Panc1 (cell line): Measurements from ENCODE around the gene RGS10. TPM values are rescaled to one million over a fixed set of nuclear protein-coding genes. Genes with fewer than 3 reads are reported as not detected.

Experiments used
- ATAC-seq: fragments of 200-7000 bp; cut with Tn5 transposase; 2 replicates; pipeline ENCODE4 v1.9.1; 2020; ENCODE audit warnings: mild to moderate bottlenecking, moderate library complexity
- BruUV-seq: library from RNA; stranded (reverse); fragments of 400-500 nt; replicated peaks from 2 replicates; lab custom pipeline; 2021; lab: Mats Ljungman, UMichigan
- CTCF ChIA-PET: fragments of 300-600 bp; sonication (Branson Sonifier 250); formaldehyde crosslinking; loops from one replicate; lab custom pipeline; 2022; ENCODE audit warnings: antibody characterized with exemption; lab: Charles Lee
- POLR2A ChIA-PET: fragments of 300-600 bp; sonication (Branson Sonifier 250); formaldehyde crosslinking; loops from one replicate; lab custom pipeline; 2022; ENCODE audit warnings: antibody characterized with exemption; lab: Charles Lee
- DNase-seq: peaks from one replicate; pipeline ENCODE4 v3.0.0-alpha.2; 2010; ENCODE audit warnings: low read depth, low spot score
- H3K27ac ChIP-seq: 2 replicates; pipeline ENCODE4 v1.5.1; 2011; ENCODE audit warnings: mild to moderate bottlenecking, low read length, inconsistent platforms
- H3K27me3 ChIP-seq: fragments of 200-500 bp; sonication (Bioruptor generic); 2 replicates; pipeline ENCODE4 v1.6.0; 2014; ENCODE audit warnings: low read length, inconsistent platforms; ENCODE audit not compliant: control insufficient read depth, insufficient read depth
- H3K36me3 ChIP-seq: fragments of 200-500 bp; sonication (Bioruptor generic); 2 replicates; pipeline ENCODE4 v1.5.1; 2014; ENCODE audit warnings: inconsistent platforms, mild to moderate bottlenecking, low read length, moderate library complexity; ENCODE audit not compliant: control insufficient read depth, insufficient read depth
- H3K4me1 ChIP-seq: 2 replicates; pipeline ENCODE4 v1.5.1; 2011; ENCODE audit warnings: inconsistent platforms, mild to moderate bottlenecking, low read length, moderate library complexity; ENCODE audit not compliant: control insufficient read depth, insufficient read depth
- H3K4me3 ChIP-seq, 2 experiments: 2 replicates each; pipeline ENCODE4 v1.5.1; 2011 to 2012; ENCODE audit warnings: low read depth in 2 of 2, low read length in 2 of 2, mild to moderate bottlenecking in 2 of 2, inconsistent platforms in 1 of 2, moderate library complexity in 1 of 2
- H3K9me3 ChIP-seq: fragments of 200-500 bp; sonication (Bioruptor generic); 2 replicates; pipeline ENCODE4 v1.5.1; 2014; ENCODE audit warnings: low read depth, mild to moderate bottlenecking, inconsistent platforms, low read length, moderate library complexity; ENCODE audit not compliant: control insufficient read depth, insufficient read depth
- CTCF ChIP-seq: fragments of 450-650 bp; IDR thresholded peaks from 2 replicates; pipeline ENCODE4 v1.5.1; 2017; ENCODE audit warnings: mild to moderate bottlenecking
- POLR2AphosphoS5 ChIP-seq: IDR thresholded peaks from 2 replicates; pipeline ENCODE4 v1.6.1; 2012; ENCODE audit warnings: mild to moderate bottlenecking, low read depth, low read length, moderate library complexity
- SIN3A ChIP-seq: IDR thresholded peaks from 2 replicates; pipeline ENCODE4 v1.6.1; 2012; ENCODE audit warnings: low read depth, mild to moderate bottlenecking, low read length, moderate library complexity, borderline replicate concordance; ENCODE audit not compliant: insufficient read depth
- TCF7L2 ChIP-seq: IDR thresholded peaks from 2 replicates; pipeline ENCODE4 v1.6.1; 2011; ENCODE audit warnings: mild to moderate bottlenecking, low read depth, low read length, inconsistent platforms
- in situ Hi-C: cut with HindIII; loops from 2 replicates; pipeline ENCODE4 v1.10.0; 2016; ENCODE audit warnings: low sequenced_read_pairs, low pct_unique_long_range_greater_than_20kb
- intact Hi-C: fragments of 100-400 bp; cut with micrococcal nuclease; formaldehyde crosslinking; loops from one replicate; pipeline ENCODE4 v1.10.0; 2022; ENCODE audit not compliant: unreplicated experiment
- total RNA-seq: library from RNA; stranded (reverse); gene quantifications from one replicate; pipeline ENCODE4 v1.2.1, GENCODE V29; 2021; ENCODE audit not compliant: unreplicated experiment
- TF ChIP-seq, protein P1 (sequence below), 2 experiments: IDR thresholded peaks; 2 replicates each; pipeline ENCODE4 v1.6.1; 2011 to 2012; ENCODE audit warnings: low read depth in 2 of 2, control low read depth in 1 of 2, low read length in 1 of 2, mild to moderate bottlenecking in 1 of 2, moderate library complexity in 1 of 2; ENCODE audit not compliant: insufficient read depth in 1 of 2

RGS10 gene
- total RNA-seq, 1 experiment from 2014 or later, result 68.6 TPM

GRCh38 chr10:119497243-119497642 lies 45.3 kb downstream of the RGS10 start:
- Histone ChIP-seq H3K9me3 (no peaks in the 10 kb centered on the region), H3K36me3 (no peaks in the 10 kb centered on the region), H3K27ac (no peak overlapping the region), H3K4me3 (no peak overlapping the region), H3K27me3 (no peaks in the 10 kb centered on the region), H3K4me1 (peaks cover 12% of the 10 kb centered on the region)
- BruUV-seq, result no TSS peak
- in situ Hi-C loops (no loop called here), intact Hi-C loops (no loop called here)
- TF ChIP-seq SIN3A, result no peak
- TF ChIP-seq, protein P1, sequence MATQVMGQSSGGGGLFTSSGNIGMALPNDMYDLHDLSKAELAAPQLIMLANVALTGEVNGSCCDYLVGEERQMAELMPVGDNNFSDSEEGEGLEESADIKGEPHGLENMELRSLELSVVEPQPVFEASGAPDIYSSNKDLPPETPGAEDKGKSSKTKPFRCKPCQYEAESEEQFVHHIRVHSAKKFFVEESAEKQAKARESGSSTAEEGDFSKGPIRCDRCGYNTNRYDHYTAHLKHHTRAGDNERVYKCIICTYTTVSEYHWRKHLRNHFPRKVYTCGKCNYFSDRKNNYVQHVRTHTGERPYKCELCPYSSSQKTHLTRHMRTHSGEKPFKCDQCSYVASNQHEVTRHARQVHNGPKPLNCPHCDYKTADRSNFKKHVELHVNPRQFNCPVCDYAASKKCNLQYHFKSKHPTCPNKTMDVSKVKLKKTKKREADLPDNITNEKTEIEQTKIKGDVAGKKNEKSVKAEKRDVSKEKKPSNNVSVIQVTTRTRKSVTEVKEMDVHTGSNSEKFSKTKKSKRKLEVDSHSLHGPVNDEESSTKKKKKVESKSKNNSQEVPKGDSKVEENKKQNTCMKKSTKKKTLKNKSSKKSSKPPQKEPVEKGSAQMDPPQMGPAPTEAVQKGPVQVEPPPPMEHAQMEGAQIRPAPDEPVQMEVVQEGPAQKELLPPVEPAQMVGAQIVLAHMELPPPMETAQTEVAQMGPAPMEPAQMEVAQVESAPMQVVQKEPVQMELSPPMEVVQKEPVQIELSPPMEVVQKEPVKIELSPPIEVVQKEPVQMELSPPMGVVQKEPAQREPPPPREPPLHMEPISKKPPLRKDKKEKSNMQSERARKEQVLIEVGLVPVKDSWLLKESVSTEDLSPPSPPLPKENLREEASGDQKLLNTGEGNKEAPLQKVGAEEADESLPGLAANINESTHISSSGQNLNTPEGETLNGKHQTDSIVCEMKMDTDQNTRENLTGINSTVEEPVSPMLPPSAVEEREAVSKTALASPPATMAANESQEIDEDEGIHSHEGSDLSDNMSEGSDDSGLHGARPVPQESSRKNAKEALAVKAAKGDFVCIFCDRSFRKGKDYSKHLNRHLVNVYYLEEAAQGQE (IDR thresholded peaks at IDR 0.05; ENCODE audit: insufficient read depth in 1 of 2, low read depth in 2 of 2, low read length in 1 of 2), result no peak
- no peak for TF ChIP-seq CTCF
- TF ChIP-seq POLR2AphosphoS5, result no peak
- TF ChIP-seq TCF7L2, result no peak
- POLR2A ChIA-PET, result no interaction called here
- DNase-seq, result no peak
- CTCF ChIA-PET, result no interaction called here
- no peak for ATAC-seq

DNA sequence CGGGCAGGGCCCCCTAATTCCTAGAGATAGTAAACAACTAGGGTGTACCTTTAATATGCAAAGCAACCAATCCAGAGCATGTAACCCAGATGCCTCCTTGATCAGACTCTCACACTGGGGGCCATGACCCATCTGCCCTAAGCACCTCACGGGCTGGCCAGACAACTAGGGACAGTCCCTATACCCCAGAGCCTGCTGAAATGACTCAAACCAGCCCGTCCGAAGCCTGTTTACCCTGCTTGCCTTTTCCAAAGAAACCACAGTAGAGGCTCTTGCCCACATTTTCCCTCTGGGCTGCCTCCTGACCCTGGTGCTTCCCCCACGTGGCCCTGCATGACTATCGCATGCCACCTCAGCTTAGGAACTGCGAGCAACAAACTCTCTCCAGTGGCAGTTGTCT lies 46.2 kb downstream of the RGS10 start:
- Histone ChIP-seq H3K27ac (no peak overlapping the region), H3K36me3 (no peaks in the 10 kb centered on the region), H3K27me3 (no peaks in the 10 kb centered on the region), H3K9me3 (no peaks in the 10 kb centered on the region), H3K4me1 (peaks cover 12% of the 10 kb centered on the region), H3K4me3 (no peak overlapping the region)
- in situ Hi-C loops, result no loop called here
- CTCF ChIA-PET, result no interaction called here
- POLR2A ChIA-PET, result no interaction called here
- intact Hi-C loops, result no loop called here
- BruUV-seq, result no TSS peak
- no peak for TF ChIP-seq POLR2AphosphoS5
- no peak for TF ChIP-seq CTCF
- TF ChIP-seq TCF7L2, result no peak
- TF ChIP-seq, protein P1 (IDR thresholded peaks at IDR 0.05; ENCODE audit: insufficient read depth in 1 of 2, low read depth in 2 of 2, low read length in 1 of 2), result no peak
- TF ChIP-seq SIN3A, result no peak
- no peak for DNase-seq
- peak; percentile 13; the same call in 1 of the 2 replicates for ATAC-seq
